ENCODE data around the gene FXYD2. TPM values are rescaled to one million over a fixed set of nuclear protein-coding genes. Genes with fewer than 3 reads are reported as not detected.

Gene FXYD2
- total and polyA plus RNA-seq, 2 of the 8 experiments (the other 6 are each of a cell fraction or from before 2014, with no cell fraction given): 0.89 to 1.1 TPM

GRCh38 chr11:117825538-117826189 lies 1.1 kb upstream of the FXYD2 start:
- ChIA-PET POLR2A (ENCODE audit: partially characterized antibody) (no interaction called here), CTCF (ENCODE audit: partially characterized antibody) (interaction anchor here (1.2 to 11.9 kb wide), 10 partner anchors 8 to 228 kb away, joined by 3 to 91 read pairs (median 10); no protein-coding TSS in a partner anchor)
- Histone ChIP-seq H3K4ac (replicated peaks; ENCODE audit: insufficient read length, low read depth, low read length) (peak overlapping the region; percentile 79), H2AK5ac (ENCODE audit: low read depth, low read length) (no peak overlapping the region), H3K4me1 (replicated peaks in 1 of 4; ENCODE audit: control insufficient read depth in 3 of 4, insufficient read depth in 4 of 4, low read length in 3 of 4) (peaks cover 0 to 21% (median 15%) of the 10 kb centered on the region in 4 experiments; a peak in 6 of 7 replicates), H2AFZ (ENCODE audit: low read length) (no peak overlapping the region), H4K5ac (ENCODE audit: insufficient read length, low read depth, low read length) (no peak overlapping the region), H3K4me2 (ENCODE audit: insufficient read depth in 1 of 2, low read depth in 2 of 2, low read length in 2 of 2) (no peak overlapping the region), H3K9ac (replicated peaks in 1 of 4; ENCODE audit: extremely low read depth in 1 of 4, low read depth in 3 of 4, low read length in 3 of 4) (no peak overlapping the region), H4K91ac (replicated peaks; ENCODE audit: insufficient read length, low read length) (peak overlapping the region; percentile 57), H3K23me2 (ENCODE audit: low read depth, low read length) (no peaks in the 10 kb centered on the region), H2BK15ac (ENCODE audit: low read length) (peak overlapping the region; percentile 88), H3K18ac (ENCODE audit: extremely low read depth, low read length) (no peak overlapping the region), H2BK20ac (ENCODE audit: low read length) (0 out of 2 replicates have a peak overlapping the region, but pooled peaks have one; percentile 72), H3K23ac (ENCODE audit: insufficient read length) (no peak overlapping the region), H4K20me1 (replicated peaks in 1 of 2; ENCODE audit: control insufficient read depth in 1 of 2, insufficient read depth in 2 of 2, low read length in 2 of 2) (no peaks in the 10 kb centered on the region), H3K27ac (ENCODE audit: low read depth, low read length) (no peak overlapping the region), H3K9me3 (ENCODE audit: insufficient read depth in 2 of 2, low read depth in 1 of 2, low read length in 1 of 2) (no peaks in the 10 kb centered on the region), H3K79me2 (ENCODE audit: control insufficient read depth in 1 of 2, insufficient read depth in 2 of 2, low read length in 2 of 2) (no peaks in the 10 kb centered on the region), H3K79me1 (ENCODE audit: low read depth, low read length) (no peaks in the 10 kb centered on the region), H3K36me3 (ENCODE audit: control insufficient read depth in 2 of 4, insufficient read depth in 4 of 4, low read length in 3 of 4) (no peaks in the 10 kb centered on the region), H2BK120ac (replicated peaks; ENCODE audit: low read depth, low read length) (no peak overlapping the region), H3K14ac (ENCODE audit: insufficient read length) (no peak overlapping the region), H3K4me3 (ENCODE audit: extremely low read depth in 1 of 4, insufficient read depth in 2 of 4, low read depth in 3 of 4, low read length in 4 of 4) (no peak overlapping the region), H3K27me3 (replicated peaks in 1 of 4; ENCODE audit: control insufficient read depth in 3 of 4, extremely low read depth in 1 of 4, insufficient read depth in 3 of 4, low read length in 3 of 4) (no peaks in the 10 kb centered on the region; a peak in 1 of 7 replicates), H2BK12ac (ENCODE audit: low read depth, low read length) (peak overlapping the region; percentile 64; the same call in 1 of the 2 replicates), H3K56ac (replicated peaks; ENCODE audit: insufficient read length, low read depth, low read length) (no peak overlapping the region), H2BK5ac (ENCODE audit: low read depth, low read length) (0 out of 2 replicates have a peak overlapping the region, but pooled peaks have one; percentile 9), H4K8ac (ENCODE audit: extremely low read depth, insufficient read depth, low read length) (no peak overlapping the region; the same call in 1 of the 2 replicates)
- DNase-seq (ENCODE audit: low read depth in 1 of 2, low spot score in 2 of 2) (no peak), FAIRE-seq (no peak)
- 87% methylated on average over 8 of the region's 8 CpGs; no CpG with 5 or more reads in 1 of the 2 experiments for WGBS, 2 experiments (ENCODE audit: extremely low coverage in 1 of 2, insufficient coverage in 1 of 2, insufficient read length in 1 of 2, insufficient replicate concordance in 2 of 2, low coverage in 1 of 2, low lambda C conversion rate in 2 of 2, missing lambda C conversion rate in 1 of 2)
- TF ChIP-seq EP300 (IDR thresholded peaks at IDR 0.05; ENCODE audit: borderline replicate concordance in 1 of 2, low read depth in 2 of 2, low read length in 2 of 2) (no peak), SP4 (IDR thresholded peaks at IDR 0.05; ENCODE audit: low read length) (no peak), RAD21 (IDR thresholded peaks at IDR 0.05 in 1 of 2, conservative IDR thresholded peaks at IDR 0.05 in 1 of 2; ENCODE audit: low read depth in 2 of 2, low read length in 2 of 2) (no peak), JUND (IDR thresholded peaks at IDR 0.05; ENCODE audit: low read length) (no peak), CBX5 (IDR thresholded peaks at IDR 0.05; ENCODE audit: low read depth, low read length) (no peak)
